ENCODE measurements around the gene UGT2B10.

The UGT2B10 gene

GRCh38 chr4:68871809-68872642 is 56.2 kb downstream of the UGT2B10 start:
- no peak for DNase-seq

- no peak for DNase-seq
Observed at GRCh38 chr4:68872643-68873502, 57.1 kb downstream of the UGT2B10 start.

- no peak for DNase-seq
Observed at GRCh38 chr4:68874507-68874906, 58.7 kb downstream of the UGT2B10 start.

GRCh38 chr4:68877555-68877954 is 61.8 kb downstream of the UGT2B10 start:
- DNase-seq = no peak

GRCh38 chr4:68878048-68878447 is 62.3 kb downstream of the UGT2B10 start:
- no peak for DNase-seq

Measured in NCI-H1436 treated with DMSO at 0.1 percent for 48 hours (cell line).